SW480 (cell line): ENCODE data around the gene ECE1.
A peak's percentile ranks its signal among the peaks of the same experiment; 100 is the strongest.
"Not testable (repeated sequence)": the region's sequence is repeated elsewhere in the genome, so short reads cannot be mapped to it uniquely, and the experiment has no call there.

ENCODE experiments used
- DNase-seq: peaks from one replicate; pipeline ENCODE4 v3.0.0-alpha.2; 2016; ENCODE audit warnings: low spot score

The ECE1 gene

DNA sequence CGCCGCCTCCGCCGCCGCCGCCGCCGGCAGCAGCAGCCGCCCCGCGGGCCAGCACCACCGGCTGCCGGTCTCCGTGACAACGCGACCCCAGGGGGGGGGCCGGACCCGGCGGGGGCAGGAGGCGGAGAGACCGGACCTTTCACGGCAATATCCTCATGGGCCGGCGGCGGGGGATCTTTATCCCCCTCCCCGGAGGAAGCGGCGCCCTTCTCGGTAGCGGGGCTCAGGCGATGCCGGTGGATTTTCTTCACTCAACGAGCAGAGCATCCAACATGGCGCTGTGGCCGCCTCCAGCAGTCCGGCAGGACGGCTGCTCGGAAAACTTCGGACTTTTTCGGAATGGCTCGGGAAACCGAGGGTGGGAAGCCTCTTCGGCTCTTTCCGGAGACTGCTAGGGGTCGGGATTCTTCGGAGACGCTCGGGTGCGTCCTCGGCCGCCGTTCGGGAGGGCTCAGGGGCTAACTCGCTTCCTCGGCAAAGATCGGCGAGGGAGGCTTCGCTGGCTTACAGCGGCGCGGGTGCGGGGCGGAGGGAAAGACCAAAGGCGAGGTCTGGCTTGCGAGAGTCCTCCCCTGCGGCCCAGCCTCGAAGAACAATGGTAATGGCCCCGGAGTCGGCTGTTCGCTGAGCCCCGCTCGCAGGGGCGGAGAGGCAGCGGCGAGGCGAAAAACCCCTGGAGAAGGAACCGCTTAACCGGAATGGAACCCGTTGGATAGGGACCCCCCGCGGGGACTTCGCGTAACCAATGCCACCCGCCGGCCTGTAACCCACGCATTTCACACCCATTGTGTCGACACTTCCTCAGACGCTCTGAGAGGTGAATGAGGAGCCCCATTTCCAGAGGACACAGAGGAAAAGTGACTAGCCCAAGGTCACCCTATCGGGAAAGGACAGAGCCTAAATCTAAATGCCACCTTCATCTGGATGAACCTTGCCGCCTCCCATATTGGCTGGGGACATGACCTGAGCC lies 113.4 kb downstream of the ECE1 start, which contains the start of gene EIF4G3:
Gene EIF4G3 (minus strand): TSS at position 312 of the 970 bp plus-strand sequence. CDS start 174,155 bp downstream, outside the sequence.
- DNase-seq = peak; percentile 92

DNA sequence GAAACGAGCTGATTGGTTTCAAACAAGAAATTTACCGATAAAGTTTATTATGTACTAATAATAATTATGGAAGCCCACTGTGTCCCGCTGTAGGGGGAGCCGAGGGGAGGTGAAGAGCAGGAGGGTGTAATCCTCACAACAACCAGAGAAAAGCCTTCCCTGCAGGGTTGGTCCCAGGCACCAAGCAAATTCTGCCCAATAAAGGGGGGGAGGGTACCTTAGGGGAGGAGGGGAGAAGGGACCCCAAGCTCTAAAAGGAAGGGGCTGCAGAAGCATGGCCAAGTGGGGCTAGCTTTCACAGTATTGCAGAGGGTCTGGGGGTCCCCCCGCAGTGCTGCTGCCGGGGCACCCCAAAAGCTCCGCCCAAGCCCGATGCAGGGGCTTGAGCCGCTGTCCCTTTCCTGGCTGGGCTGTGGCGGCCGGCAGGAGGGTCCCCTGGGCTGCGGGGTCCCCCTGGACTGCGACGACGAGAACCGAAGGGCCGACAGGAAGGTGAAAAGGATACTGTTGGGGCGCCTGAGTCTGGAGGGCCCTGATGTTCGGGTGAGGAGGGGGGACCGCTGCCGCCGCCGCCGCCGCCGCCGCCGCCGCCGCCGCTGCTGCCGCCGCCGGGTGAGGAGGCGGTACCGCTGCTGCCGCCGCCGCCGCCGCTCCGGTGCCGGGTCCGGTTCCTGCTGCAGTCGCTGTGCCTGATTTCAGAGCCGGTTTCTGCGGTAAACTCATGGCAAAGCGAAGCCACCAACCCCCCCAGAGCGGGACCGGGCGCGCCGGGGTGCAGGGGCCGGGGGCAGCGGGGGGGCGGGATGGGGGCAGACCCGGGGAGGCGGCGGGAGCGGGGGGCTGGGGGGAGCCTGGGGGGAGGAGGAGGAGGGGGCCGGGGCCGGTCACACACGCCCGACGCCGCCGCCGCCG lies 114.3 kb downstream of the ECE1 start:
- DNase-seq = peak; percentile 54

DNA sequence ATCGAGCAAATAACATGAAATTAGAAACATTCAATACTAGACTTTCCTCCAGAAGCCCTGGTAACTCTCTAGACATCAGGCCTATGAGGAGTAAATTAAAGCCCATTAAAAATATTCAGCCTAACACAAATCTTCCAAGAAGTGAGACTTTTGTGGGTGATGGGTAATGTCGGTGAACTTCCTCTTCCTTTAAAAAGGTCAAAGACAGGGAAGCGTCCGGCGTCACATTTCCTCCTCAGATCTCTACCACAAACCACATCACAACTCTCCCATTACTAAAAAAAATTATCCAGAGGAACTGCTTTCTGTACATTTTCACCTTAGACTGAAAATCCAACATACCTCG lies 115.0 kb downstream of the ECE1 start:
- DNase-seq = peak; percentile 50

DNA sequence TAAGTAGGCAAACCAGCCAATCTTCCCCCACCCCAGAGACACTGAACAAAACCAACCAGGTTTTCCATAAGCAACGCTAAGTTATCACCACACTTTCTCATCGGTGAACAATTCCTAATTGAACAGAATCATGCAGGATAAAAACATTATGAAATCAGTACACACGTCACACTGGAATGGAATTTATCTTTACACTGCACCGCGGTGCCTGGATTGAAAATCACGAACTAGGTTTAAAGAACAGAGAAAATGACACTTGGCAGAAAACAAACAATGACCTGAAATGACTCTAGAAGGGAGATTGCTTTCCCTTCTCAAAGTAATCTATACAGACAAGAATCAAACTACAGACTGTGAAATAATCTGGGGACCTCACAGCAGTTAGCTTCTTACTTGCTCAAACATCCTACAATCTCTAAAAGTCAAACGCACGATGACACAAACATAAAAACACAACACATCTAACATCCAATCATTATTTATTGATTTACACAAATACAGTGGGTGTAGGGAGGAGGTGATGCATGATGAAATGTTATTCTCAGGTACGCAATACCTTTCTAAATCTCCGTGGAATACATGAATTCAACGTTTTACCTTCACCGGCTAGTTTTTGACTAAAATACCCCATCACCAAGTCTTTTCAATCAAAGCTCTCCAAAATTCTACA lies 115.5 kb downstream of the ECE1 start:
- peak; percentile 15 for DNase-seq

DNA sequence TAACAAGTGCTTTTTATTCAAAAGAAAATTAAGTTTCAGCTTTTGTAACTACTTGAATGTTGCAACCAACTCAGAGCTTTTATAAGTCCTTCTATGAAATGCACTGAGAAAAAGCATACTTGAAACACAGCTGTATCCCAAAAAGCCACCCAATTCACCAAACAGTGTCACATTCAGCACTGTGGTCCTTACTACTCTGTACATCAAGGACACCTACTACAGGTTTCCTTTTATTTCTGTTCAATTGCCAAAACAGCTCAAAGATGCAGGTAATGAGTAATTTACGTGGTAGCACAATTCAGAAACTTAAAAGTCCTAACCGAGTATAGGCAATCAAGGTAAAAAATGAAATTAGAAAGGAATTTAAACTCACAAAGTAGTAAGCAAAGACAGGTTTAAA lies 116.0 kb downstream of the ECE1 start:
- DNase-seq = no peak

DNA sequence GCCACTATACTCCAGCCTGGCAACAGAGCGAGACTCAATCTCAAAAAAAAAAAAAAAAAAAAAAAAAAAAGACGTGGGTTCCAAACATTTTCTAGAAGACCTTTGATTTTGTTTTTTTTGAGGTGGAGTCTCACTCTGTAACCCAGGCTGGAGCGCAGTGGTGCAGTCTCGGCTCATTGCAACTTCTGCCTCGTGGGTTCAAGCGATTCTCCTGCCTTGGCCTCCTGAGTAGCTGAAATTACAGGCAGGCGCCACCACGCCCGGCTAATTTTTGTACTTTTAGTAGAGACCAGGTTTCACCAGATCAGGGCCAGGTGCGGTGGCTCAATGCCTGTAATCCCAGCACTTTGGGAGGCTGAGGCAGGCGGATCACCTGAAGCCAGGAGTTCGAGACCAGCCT lies 117.2 kb downstream of the ECE1 start:
- not testable (repeated sequence) for DNase-seq

DNA sequence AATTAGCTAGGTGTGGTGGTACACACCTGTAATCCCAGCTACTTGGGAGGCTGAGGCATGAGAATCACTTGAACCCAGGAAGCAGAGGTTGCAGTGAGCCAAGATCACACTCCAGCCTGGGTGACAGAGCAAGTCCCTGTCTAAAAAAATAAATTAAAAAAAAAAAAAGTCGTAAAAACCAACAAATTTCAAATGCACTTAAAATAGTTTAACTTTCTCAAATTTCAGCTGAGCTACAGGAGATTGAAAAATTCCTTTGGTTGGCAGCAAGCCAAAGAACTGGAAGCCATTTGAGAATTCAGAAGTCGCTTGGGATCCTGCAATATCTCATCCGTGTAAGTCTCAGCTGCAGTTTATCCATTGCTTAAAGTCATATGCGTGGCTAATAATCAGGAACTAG lies 119.4 kb downstream of the ECE1 start:
- not testable (repeated sequence) for DNase-seq

DNA sequence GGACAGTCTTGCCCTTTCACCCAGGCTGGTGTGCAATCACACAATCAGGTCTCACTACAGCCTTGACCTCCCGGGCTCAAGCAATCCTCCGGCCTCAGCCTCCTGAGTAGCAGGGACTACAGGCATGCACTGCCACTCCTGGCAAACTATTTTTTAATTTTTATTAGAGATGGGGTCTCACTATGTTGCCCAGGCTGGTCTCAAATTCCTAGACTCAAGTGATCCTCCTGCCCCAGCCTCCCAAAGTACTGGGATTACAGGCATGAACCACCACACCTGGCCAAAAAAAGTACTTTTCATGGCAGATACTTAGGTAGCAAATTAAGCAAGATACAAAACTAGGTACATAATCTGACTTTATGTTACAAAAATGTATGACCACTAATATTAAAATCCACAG lies 121.8 kb downstream of the ECE1 start:
- no peak for DNase-seq
